ENCODE results near the gene GALNT2. TPM values are rescaled to one million over a fixed set of nuclear protein-coding genes. Genes with fewer than 3 reads are reported as not detected.

GALNT2 gene
- total RNA-seq, 1 donor from 2014 or later, result 29.3 TPM

DNA sequence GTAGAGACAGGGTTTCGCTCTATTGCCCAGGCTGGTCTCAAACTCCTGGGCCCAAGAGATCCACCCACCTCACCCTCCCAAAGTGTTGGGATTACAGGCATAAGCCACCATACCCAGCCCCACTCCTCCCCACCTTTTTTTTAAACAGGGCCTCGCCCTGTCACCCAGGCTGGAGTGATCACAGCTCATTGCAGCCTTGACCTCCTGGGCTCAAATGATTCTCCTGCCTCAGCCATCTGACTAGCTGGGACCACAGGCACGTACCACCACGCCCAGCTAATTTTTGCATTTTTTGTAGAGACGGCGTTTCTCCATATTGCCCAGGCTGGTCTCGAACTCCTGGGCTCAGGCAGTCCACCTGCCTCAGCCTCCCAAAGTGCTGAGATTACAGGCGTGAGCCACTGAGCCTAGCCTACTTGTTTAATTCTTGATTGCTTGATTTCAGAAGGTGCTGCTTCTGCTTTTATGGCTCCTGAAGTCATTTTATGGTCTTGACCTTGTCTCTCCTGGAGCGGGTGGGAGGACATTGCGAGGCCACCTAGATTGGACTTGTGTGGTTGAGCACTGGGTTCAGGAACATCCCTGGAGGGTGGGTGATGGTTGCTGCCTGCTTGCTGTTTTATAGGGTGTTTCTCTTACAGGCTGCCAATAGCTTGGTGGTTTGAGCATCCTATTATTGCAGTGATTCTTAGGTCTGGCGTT lies 81.9 kb downstream of the GALNT2 start:
- DNase-seq (ENCODE audit: low spot score), result no peak
- intact Hi-C loops (cut with DNase I), result no loop called here

DNA sequence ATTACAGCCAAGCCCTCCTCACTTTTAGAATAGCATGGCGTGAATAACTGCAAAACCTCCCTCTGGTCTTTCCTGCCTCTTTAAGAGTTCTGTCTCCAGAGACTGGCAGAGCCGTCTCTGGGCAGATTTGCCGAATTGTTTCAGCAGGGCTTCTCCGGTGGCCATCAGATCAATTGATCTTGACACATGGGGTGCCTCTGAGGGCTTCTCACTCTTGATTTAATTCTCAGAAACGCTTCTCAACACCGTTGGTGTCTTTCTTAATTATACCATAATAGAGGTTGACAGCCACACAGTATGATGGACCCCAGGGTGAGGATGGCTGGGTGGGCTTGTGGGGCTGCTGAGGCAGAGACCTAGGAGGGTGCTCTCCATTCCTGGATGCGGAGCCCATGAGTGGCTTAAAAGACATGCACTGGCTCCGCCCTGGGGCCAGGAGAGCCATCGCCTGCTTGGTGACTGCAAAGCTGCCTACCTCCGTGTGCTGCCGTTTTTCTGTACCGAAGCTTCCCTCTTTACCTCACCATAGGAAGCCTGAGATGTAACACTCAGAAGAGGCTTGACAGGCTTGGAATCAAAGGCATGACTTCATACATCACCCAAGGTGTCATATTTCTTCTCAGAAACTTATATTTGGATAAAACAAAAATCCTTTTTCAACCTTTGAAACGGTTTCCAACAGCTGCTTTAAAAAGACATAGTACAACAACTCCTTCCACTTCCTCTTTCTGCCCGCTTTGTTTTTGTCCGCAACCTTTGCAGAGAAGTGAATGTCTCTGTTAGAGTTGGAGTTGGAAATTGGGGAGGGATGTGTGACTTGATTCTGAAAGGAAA lies 82.9 kb downstream of the GALNT2 start:
- intact Hi-C loops (cut with DNase I), result no loop called here
- DNase-seq (ENCODE audit: low spot score), result peak; percentile 76

DNA sequence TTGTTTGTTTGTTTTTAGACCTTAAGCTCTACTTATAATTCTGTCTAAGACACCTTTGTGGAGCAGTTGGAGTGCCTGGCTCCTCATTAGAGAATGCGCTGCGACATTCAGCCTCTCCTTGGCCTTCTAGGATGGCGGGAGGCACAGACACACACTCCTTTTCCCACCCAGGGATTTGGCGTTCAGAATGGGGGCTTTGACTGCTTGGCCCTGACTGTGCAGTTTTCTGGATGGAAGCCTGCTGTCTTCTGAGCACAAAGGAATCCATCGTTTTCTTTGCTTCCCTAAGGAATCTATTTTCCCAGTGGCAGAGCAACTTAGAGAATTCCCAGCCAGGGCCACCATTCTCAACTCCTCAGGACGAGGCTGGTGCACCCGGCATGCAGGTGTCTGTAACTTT lies 83.6 kb downstream of the GALNT2 start:
- intact Hi-C loops (cut with DNase I), result no loop called here
- DNase-seq (ENCODE audit: low spot score), result no peak

DNA sequence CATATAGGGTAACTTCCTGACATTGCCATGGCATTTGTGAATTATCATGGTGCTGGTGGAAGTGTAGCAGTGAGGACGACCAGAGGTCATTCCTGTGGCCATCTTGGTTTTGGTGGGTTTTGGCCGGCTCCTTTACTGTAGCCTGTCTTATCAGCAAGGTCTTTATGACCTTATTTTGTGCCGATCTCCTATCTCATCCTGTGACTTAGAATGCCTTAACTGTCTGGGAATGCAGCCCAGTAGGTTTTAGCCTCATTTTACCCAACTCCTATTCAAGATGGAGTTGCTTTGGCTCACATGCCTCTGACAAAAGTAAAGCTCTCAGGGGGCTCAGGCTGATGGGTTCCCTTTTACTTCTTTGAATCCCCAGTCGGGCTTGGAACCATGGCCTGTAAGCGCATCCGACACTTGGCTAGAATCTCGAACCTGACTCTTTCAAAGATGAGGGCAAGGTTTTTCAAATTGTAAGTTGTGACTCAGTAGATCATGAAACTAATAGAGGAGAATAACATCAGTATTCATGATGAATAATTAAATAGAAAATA lies 85.0 kb downstream of the GALNT2 start:
- DNase-seq (ENCODE audit: low spot score), result no peak
- intact Hi-C loops (cut with DNase I), result no loop called here

DNA sequence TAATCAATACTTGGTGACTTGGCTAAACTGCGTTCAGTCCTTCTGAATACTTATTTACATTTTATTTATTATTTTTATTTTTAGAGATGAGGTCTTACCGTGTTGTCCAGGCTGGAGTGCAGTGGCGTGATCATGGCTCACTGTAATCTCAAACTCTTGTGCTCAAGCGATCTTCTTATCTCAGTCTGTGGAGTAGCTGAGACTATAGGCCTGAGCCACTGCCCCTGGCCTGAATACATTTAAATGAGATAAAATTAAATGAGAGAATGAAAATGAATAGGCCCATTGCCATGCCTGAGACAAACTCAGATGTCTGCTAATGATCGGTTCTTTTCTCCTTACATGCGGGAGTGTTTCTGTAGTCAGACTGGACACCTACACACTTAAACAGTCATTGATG lies 86.0 kb downstream of the GALNT2 start:
- DNase-seq (ENCODE audit: low spot score), result no peak
- intact Hi-C loops (cut with DNase I), result no loop called here

DNA sequence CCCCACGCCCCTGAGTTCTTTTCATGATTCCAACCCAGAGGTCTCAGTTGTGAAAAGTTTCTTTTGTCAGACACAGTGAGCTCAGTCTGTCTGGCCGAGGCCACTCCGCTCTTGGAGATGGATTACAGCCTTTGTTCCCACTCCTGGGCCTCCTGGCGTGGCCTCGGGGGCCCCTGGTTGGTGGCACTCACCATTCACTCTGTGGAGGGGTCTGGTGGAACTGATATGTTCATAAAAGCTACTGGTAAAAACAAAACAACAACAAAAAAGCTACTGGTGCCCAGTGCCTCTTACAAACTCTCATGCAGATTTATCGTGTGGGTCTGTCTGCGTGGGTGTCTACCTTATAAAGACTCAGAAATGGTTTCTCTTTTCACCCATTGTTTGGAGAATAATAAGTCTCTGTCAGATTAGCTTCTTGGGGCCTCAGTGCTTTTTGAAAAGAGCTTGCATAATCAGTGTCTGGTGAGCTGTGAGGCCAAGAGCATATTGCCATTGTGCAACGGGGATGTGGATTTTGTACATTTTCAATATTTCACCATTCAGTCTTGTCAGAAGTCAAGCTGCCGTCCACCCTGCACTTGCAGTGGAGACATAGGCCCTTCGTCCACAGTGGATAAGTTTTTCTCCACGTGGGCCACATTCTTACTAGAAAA lies 86.7 kb downstream of the GALNT2 start:
- intact Hi-C loops (cut with DNase I), result no loop called here
- no peak for DNase-seq (ENCODE audit: low spot score)

DNA sequence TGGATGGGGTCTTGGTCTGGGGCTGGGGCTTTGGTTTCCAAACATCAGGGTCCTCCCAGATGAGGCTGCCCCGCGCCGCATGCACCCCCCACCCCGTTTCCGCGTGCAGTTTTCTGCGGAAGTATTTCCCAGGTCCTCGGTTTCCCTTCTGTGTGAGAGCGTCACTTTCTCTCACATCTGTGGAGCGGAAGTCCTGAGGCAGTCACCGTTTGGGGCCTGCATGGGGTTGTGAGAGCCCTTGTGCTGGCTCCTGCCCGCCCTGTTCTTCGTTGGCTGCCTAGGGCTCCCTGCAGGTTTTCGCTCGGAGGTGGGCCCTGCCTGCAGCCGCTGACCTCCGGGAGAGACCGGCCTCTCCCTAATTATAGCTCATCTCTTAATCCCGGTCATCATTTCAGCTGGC lies 88.0 kb downstream of the GALNT2 start:
- intact Hi-C loops (cut with DNase I), result loop anchor here (5.0 kb wide), 1 partner anchor 88 kb away; the partner anchor contains the start of gene GALNT2
- DNase-seq (ENCODE audit: low spot score), result no peak

DNA sequence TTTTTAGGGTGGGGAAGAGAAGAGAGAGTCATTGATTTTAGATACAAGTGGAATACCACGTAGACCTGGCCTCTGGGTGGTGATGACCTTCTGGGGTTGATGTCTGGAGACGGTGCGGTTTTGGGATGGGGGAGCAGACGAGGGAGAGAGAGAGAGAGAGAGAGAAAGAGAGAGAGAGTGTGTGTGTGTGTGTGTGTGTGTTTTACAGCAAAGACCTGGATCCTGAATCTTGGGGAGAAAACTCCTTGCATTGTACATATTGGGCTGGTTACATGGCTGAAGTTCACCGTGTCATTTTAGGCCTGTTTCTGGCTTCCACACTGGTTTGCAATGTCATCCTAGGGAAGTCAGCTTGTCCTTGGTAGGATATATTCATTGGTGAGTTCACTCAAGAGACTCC lies 89.0 kb downstream of the GALNT2 start:
- DNase-seq (ENCODE audit: low spot score), result no peak
- intact Hi-C loops (cut with DNase I), result loop anchor here (5.0 kb wide), 1 partner anchor 89 kb away; the partner anchor contains the start of gene GALNT2

DNA sequence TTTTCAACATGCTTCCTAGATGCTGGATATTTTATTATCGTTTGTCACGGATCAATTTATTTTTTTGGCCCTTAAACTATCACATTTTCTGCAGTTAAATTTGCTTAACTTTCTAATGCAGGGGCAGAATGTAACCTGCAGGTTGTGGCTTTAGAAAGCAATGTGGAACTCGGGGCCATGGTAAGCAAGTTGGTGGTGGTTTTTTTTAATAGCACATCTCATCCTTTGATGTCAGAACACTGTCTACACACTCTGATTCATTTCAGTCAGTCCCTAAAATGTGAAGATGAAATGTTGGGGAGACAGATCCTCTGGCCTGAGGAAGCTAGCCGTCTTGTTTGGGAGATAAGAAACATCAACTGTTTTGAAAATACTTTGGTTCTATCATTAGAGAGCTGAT lies 89.5 kb downstream of the GALNT2 start:
- DNase-seq (ENCODE audit: low spot score), result no peak
- intact Hi-C loops (cut with DNase I), result loop anchor here (5.0 kb wide), 1 partner anchor 89 kb away; the partner anchor contains the start of gene GALNT2

DNA sequence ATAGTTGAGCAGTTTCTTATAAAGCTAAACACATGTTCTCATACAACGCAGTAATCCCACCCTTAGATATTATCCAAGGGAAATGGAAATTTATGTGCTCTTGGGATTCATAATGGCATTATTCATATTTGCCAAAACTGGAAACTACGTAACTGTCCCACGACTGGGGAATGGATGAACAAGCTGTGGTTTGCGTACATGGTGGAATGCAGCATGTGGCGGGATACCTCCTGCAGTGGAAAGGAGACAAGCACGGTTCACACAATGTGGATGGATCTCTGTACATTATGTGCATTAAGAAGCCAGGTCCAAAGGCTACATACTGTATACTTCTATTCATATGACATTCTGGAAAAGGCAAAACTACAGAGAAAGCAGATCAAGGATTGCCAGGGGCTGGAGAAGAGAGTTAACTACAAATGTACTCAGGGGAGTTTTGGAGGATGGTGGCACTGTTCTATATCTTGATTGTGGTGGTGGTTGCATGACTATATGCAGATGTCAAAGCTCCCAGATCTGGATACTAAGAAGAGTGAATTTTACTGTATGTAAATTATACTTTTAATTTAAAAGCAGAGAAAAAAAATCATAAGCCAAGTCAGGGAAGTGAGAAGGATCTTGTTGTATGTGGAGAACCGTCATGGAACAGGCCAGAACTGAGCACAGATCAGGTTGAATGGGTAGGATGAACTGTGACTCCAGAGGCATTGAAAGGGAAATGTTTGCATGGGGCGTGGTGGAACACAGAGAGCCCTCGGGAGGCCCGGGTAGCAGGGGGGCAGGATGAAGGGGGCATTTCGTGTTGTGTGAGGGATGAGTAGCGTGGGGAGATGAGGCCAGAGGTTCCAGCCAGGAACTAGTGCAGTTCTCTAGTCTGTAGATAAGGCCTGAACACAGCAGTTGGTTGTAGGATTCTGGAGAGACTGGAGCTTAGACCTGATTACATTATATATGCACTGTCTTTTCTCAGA lies 90.7 kb downstream of the GALNT2 start:
- no peak for DNase-seq (ENCODE audit: low spot score)

DNA sequence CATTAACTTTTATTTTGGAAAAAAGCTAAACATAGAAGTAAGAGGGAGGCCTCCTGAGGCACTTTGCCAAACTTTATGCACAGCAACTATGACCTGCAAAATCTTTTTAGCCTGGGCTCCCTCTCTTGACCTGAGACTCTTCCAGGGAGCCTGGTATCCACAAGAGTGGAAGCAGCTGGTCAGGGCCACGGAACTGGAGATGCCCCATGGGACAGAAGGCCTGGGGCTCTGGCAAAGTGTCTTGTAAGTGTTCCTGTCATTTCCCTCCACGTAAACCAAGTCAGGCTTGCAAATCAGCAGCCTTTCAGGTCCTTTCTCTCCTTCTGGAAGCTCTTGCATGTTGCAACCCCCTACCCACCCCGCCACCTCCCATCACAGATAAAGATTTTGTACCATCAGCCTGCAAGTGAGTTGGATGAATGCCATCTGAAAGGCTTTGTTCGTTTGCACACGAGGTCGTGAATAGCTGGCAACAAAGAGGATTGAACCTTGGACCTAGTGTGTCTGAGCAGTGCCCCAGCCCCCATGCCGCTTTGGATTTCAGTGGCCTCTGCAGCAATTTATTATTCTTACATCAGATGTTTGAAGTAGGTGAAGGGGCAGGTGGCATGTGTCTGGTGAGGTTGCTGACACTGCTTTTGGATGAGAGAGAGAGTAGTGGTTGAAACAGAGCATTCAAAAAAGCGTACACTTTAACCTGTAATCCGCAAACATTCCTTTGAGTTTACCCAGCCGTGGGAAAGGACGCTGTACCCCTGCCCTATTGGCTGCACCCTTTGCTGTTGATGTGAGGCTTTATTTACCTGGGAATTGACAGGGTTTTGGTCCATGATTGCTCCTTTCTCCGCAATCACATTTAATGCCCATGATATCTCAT lies 91.6 kb downstream of the GALNT2 start:
- intact Hi-C loops (cut with DNase I), result loop anchor here (5.0 kb wide), 1 partner anchor 91 kb away; the partner anchor contains the start of gene GALNT2
- no peak for DNase-seq (ENCODE audit: low spot score)

More for the DNA sequence above, 90.7 kb downstream of the GALNT2 start:
- intact Hi-C loops (cut with DNase I), result loop anchor here (5.0 kb wide), 1 partner anchor 90 kb away; the partner anchor contains the start of gene GALNT2

DNA sequence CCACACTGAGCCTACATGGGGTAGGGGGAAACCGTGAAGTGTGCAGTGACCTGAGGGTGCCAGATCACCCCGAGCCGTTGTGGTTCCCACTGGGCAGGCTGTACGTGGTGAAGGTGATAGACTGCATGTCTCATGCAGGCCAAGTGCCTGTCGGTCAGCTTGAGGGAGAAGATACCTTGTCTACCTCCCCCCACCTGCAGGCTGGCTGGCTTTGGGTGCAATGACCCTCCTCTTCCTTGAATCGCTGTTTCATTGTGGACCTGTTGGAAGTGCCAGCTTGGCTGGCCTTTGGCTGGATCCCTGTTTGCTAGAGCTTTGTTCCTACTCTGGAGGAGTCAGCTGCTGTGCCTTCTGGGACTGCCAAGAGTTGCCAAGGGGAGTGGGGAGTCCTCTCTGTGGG lies 92.5 kb downstream of the GALNT2 start:
- intact Hi-C loops (cut with DNase I), result loop anchor here (5.0 kb wide), 1 partner anchor 92 kb away; the partner anchor contains the start of gene GALNT2
- DNase-seq (ENCODE audit: low spot score), result no peak

DNA sequence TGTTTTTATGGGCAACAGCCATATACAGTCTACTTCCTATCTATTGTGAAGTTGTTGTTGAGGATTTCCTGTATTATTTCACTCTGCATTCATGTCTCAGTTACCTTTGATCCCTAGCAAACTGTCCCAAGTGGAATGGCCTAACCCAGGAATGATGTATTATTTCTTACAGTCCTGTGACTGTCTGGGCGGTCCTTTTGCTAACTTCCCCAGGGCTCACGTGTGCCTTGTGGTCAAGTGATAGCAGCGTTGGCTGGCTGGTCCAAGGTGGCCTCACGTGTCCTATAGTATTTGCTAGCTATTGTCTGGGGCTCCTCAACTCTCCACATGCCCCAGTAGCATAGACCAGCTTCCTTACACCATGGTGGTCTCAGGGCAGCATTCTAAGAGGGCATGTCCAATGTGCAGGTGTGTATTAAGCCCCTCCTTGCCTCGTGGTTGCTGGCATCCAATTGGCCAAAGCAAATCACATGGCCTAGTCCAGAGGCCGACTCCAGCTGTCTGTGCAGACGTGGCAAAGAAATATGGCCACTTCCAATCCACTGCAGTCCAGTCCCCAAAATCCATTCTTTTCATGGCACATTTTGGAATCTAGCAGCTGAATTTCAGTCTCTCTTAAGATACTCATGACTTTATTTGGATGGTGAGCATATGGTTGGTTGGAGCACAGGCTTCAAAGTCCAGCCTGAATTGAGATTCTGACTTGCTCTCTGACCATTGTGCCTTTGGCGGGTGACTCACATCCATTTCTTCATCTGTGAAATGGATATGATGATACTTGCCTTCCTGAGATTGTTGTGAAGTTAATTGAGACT lies 94.1 kb downstream of the GALNT2 start:
- no peak for DNase-seq (ENCODE audit: low spot score)
- intact Hi-C loops (cut with DNase I), result loop anchor here (10.0 kb wide), 1 partner anchor 316 kb away; no protein-coding TSS in a partner anchor

DNA sequence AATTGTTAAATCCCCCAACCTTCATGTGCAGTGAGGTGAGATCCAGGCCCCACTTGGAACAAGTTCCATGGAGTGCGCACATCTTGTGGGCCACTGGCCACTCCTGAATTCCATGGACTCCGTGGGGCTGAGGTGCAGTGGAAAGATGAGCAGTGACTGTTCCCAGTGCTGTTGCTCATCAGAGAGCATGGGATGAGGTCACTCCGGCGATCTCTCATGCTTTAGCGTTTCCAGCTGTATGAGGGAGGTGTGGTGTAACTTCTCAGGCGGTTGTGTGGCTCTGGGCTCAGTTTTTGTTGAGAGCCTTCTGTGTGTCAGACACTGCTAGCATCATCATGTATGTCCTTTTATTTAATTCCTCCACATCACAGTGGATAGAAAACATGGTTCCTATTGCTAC lies 96.2 kb downstream of the GALNT2 start:
- intact Hi-C loops (cut with DNase I), result loop anchor here (10.0 kb wide), 1 partner anchor 318 kb away; no protein-coding TSS in a partner anchor
- no peak for DNase-seq (ENCODE audit: low spot score)

DNA sequence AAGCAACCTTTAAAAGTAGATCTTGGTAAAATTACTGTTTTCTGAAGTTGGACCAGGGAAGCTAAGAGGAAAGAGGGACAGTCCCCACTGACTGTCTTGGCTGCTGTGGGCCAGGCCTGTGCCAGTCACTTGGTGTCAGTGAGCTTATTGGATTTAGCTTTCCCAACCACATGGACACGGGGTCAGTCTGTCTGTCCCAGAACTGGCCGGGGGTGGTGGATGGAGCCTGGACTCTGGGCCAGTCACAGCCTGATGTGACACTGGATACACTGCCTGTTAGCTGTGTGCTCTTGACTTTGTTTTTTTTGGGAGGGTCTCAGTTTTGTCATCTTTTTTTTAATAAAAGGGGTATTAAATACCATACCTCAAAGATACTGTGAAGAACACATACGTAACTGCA lies 96.7 kb downstream of the GALNT2 start:
- no peak for DNase-seq (ENCODE audit: low spot score)
- intact Hi-C loops (cut with DNase I), result loop anchor here (10.0 kb wide), 1 partner anchor 319 kb away; no protein-coding TSS in a partner anchor

DNA sequence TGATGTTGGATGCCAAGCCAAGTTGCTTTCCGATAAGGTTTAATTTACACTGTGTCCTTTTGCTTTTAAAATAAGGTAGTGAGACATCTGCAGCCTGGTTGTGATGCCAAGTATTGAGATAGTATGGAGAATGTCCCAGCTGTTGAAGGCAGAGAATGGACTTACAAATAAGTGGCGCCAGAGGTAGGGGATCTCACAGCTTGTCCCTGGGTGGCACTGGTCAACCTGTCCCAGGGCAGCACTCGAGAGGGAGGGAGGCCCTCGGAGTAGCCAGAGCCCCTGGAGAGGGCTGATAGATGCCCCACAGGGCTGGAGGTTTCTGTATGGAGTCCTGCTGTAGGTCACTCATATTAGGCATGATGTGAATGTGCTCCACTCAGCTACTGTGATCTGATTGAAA lies 98.5 kb downstream of the GALNT2 start:
- intact Hi-C loops (cut with DNase I), result loop anchor here (5.0 to 10.0 kb wide), 2 partner anchors 321 to 503 kb away; no protein-coding TSS in a partner anchor
- DNase-seq (ENCODE audit: low spot score), result no peak
